Keratinocyte (primary cell): ENCODE data around the gene PSMD14. TPM values are rescaled to one million over a fixed set of nuclear protein-coding genes. Genes with fewer than 3 reads are reported as not detected.

Experiments
- DNase-seq: peaks from one replicate; pipeline ENCODE4 v3.0.0-alpha.2; 2011; ENCODE audit warnings: low read depth, missing footprints, low spot score
- FAIRE-seq: peaks from 2 replicates; lab custom pipeline; 2011; peaks lifted over from hg19 to GRCh38; lab: Jason Lieb, UNC
- H2AFZ ChIP-seq: 2 replicates; pipeline ENCODE4 v1.6.0; 2012; ENCODE audit warnings: low read length, control low read depth, inconsistent platforms; ENCODE audit not compliant: control insufficient read depth
- H3K27ac ChIP-seq: 2 replicates; pipeline ENCODE4 v1.5.1; 2011; ENCODE audit warnings: low read length; ENCODE audit not compliant: control insufficient read depth, insufficient read depth
- H3K27me3 ChIP-seq: 3 replicates; pipeline ENCODE4 v1.6.0; 2011; ENCODE audit warnings: low read length; ENCODE audit not compliant: control insufficient read depth, insufficient read depth; ENCODE audit errors: extremely low read depth
- H3K36me3 ChIP-seq, 2 experiments: 2 replicates in 1 of 2; 3 replicates in 1 of 2; pipeline ENCODE4 v1.5.1; 2011; ENCODE audit warnings: low read length in 2 of 2, mild to moderate bottlenecking in 1 of 2; ENCODE audit not compliant: control insufficient read depth in 2 of 2, insufficient read depth in 2 of 2; ENCODE audit errors: extremely low read depth in 1 of 2
- H3K4me1 ChIP-seq: 3 replicates; pipeline ENCODE4 v1.5.1; 2011; ENCODE audit warnings: low read length; ENCODE audit not compliant: control insufficient read depth, insufficient read depth; ENCODE audit errors: extremely low read depth
- H3K4me2 ChIP-seq: 3 replicates; pipeline ENCODE4 v1.6.0; 2011; ENCODE audit warnings: low read depth, low read length; ENCODE audit not compliant: control insufficient read depth, insufficient read depth; ENCODE audit errors: extremely low read depth
- H3K4me3 ChIP-seq, 3 experiments: fragments of 200-600 bp in 1 of 3; sonication (generic) in 1 of 3; 2 replicates in 2 of 3; 3 replicates in 1 of 3; pipeline ENCODE4 v1.5.1; 2011 to 2016; ENCODE audit warnings: low read length in 3 of 3, mild to moderate bottlenecking in 3 of 3, control low read depth in 2 of 3, inconsistent platforms in 1 of 3, low read depth in 1 of 3, mixed read lengths in 1 of 3, mixed run types in 1 of 3, moderate library complexity in 1 of 3; ENCODE audit not compliant: control insufficient read depth in 2 of 3, insufficient read depth in 2 of 3; ENCODE audit errors: extremely low read depth in 1 of 3
- H3K79me2 ChIP-seq: 2 replicates; pipeline ENCODE4 v1.6.0; 2012; ENCODE audit warnings: low read length; ENCODE audit not compliant: control insufficient read depth, insufficient read depth
- H3K9ac ChIP-seq: 3 replicates; pipeline ENCODE4 v1.6.0; 2011; ENCODE audit warnings: low read length; ENCODE audit not compliant: control insufficient read depth, insufficient read depth; ENCODE audit errors: extremely low read depth
- H3K9me1 ChIP-seq: 3 replicates; pipeline ENCODE4 v1.6.0; 2011; ENCODE audit warnings: low read length; ENCODE audit not compliant: control insufficient read depth, insufficient read depth; ENCODE audit errors: extremely low read depth
- H3K9me3 ChIP-seq: 2 replicates; pipeline ENCODE4 v1.5.1; 2012; ENCODE audit warnings: low read depth, low read length; ENCODE audit not compliant: control insufficient read depth
- H4K20me1 ChIP-seq: 3 replicates; pipeline ENCODE4 v1.6.0; 2011; ENCODE audit warnings: low read length; ENCODE audit not compliant: control insufficient read depth, insufficient read depth; ENCODE audit errors: extremely low read depth
- CTCF ChIP-seq, 3 experiments: IDR thresholded peaks in 1 of 3; conservative IDR thresholded peaks in 1 of 3; optimal IDR thresholded peaks in 1 of 3; 2 replicates in 2 of 3; 3 replicates in 1 of 3; pipeline versions ENCODE3 to v1.5.1; 2011; ENCODE audit warnings: low read length in 3 of 3, mild to moderate bottlenecking in 3 of 3, moderate library complexity in 2 of 3, control low read depth in 1 of 3, inconsistent platforms in 1 of 3; ENCODE audit not compliant: insufficient read depth in 2 of 3; ENCODE audit errors: extremely low read depth in 1 of 3
- EZH2 ChIP-seq: IDR thresholded peaks from one replicate; pipeline ENCODE4 v1.6.1; 2012; ENCODE audit warnings: inconsistent platforms, mild to moderate bottlenecking, low read length, moderate library complexity
- dilution Hi-C: fragments of 300-500 bp; cut with MboI; formaldehyde crosslinking; loops from one replicate; pipeline ENCODE4 v1.7.0; 2020; ENCODE audit warnings: low sequenced_read_pairs; ENCODE audit not compliant: extremely low pct_ligation_motif_present
- polyA plus RNA-seq, 5 experiments: library from polyadenylated mRNA; depleted of rRNA in 3 of 5; stranded (reverse) in 3 of 5; stranded (forward) in 1 of 5; unstranded in 1 of 5; fragments of >200 nt; gene quantifications; 1 replicate in 1 of 5; 2 replicates in 3 of 5; 3 replicates in 1 of 5; pipeline versions ENCODE4 v1.2.1 to v1.2.3, GENCODE V29; 2011 to 2012; ENCODE audit warnings: missing spikeins in 2 of 5, low read depth in 1 of 5, low replicate concordance in 1 of 5

The PSMD14 gene
- polyA plus RNA-seq, 1 donor (not counting 4 experiments of a cell fraction or from before 2014, with no cell fraction given), result 136 TPM

GRCh38 chr2:161283926-161284325 is 24.3 kb upstream of the PSMD14 start:
- dilution Hi-C loops, result no loop called here
- TF ChIP-seq EZH2, result no peak
- no peak for TF ChIP-seq CTCF (optimal IDR thresholded peaks at IDR 0.05 in 1 of 3, IDR thresholded peaks at IDR 0.05 in 1 of 3, conservative IDR thresholded peaks at IDR 0.05 in 1 of 3; ENCODE audit: extremely low read depth in 1 of 3, insufficient read depth in 2 of 3, low read length in 3 of 3)

GRCh38 chr2:161303535-161304050 is 4.6 kb upstream of the PSMD14 start:
- Histone ChIP-seq H4K20me1 (no peaks in the 10 kb centered on the region), H3K79me2 (peaks cover 3% of the 10 kb centered on the region), H3K9me1 (no peaks in the 10 kb centered on the region), H2AFZ (no peak overlapping the region), H3K4me3 (no peak overlapping the region), H3K27me3 (no peaks in the 10 kb centered on the region), H3K9ac (no peak overlapping the region), H3K36me3 (no peaks in the 10 kb centered on the region), H3K4me1 (peaks cover 2% of the 10 kb centered on the region), H3K4me2 (no peak overlapping the region), H3K9me3 (no peaks in the 10 kb centered on the region), H3K27ac (no peak overlapping the region)
- dilution Hi-C loops, result no loop called here
- DNase-seq (no peak), FAIRE-seq (no peak)
- no peak for TF ChIP-seq CTCF (optimal IDR thresholded peaks at IDR 0.05 in 1 of 3, IDR thresholded peaks at IDR 0.05 in 1 of 3, conservative IDR thresholded peaks at IDR 0.05 in 1 of 3; ENCODE audit: extremely low read depth in 1 of 3, insufficient read depth in 2 of 3, low read length in 3 of 3)

More at GRCh38 chr2:161283926-161284325, 24.3 kb upstream of the PSMD14 start:
- Histone ChIP-seq H3K27me3 (no peaks in the 10 kb centered on the region), H3K79me2 (no peaks in the 10 kb centered on the region), H2AFZ (no peak overlapping the region), H3K4me3 (no peak overlapping the region), H3K9me1 (no peaks in the 10 kb centered on the region), H4K20me1 (no peaks in the 10 kb centered on the region), H3K27ac (no peak overlapping the region), H3K4me1 (no peaks in the 10 kb centered on the region), H3K36me3 (no peaks in the 10 kb centered on the region), H3K4me2 (no peak overlapping the region), H3K9me3 (peaks cover 2% of the 10 kb centered on the region), H3K9ac (no peak overlapping the region)
- FAIRE-seq (no peak), DNase-seq (no peak)
